ENCODE measurements around the gene ADAMTS19. TPM values are rescaled to one million over a fixed set of nuclear protein-coding genes. Genes with fewer than 3 reads are reported as not detected.

Gene ADAMTS19
- total RNA-seq: under 0.01 and 0.28 TPM in 2 replicates

GRCh38 chr5:129459777-129460671, at the start of gene ADAMTS19:
Gene ADAMTS19 (plus strand): TSS chr5:129460298. CDS start chr5:129460392, 94 bp downstream.

GRCh38 chr5:129747572-129748407, 287.7 kb downstream of the ADAMTS19 start, which contains the start of gene MINAR2:
Gene MINAR2 (plus strand): TSS chr5:129748094. CDS start chr5:129748191, 97 bp downstream.

All from regular cardiac myocyte (primary cell).